ENCODE measurements around the gene C5.

GRCh38 chr9:121059513-121059912 lies 9.4 kb upstream of the C5 start:
- TF ChIP-seq CTCF (IDR thresholded peaks at IDR 0.05; ENCODE audit: insufficient read depth, low read length) = no peak
- TF ChIP-seq, protein P1, sequence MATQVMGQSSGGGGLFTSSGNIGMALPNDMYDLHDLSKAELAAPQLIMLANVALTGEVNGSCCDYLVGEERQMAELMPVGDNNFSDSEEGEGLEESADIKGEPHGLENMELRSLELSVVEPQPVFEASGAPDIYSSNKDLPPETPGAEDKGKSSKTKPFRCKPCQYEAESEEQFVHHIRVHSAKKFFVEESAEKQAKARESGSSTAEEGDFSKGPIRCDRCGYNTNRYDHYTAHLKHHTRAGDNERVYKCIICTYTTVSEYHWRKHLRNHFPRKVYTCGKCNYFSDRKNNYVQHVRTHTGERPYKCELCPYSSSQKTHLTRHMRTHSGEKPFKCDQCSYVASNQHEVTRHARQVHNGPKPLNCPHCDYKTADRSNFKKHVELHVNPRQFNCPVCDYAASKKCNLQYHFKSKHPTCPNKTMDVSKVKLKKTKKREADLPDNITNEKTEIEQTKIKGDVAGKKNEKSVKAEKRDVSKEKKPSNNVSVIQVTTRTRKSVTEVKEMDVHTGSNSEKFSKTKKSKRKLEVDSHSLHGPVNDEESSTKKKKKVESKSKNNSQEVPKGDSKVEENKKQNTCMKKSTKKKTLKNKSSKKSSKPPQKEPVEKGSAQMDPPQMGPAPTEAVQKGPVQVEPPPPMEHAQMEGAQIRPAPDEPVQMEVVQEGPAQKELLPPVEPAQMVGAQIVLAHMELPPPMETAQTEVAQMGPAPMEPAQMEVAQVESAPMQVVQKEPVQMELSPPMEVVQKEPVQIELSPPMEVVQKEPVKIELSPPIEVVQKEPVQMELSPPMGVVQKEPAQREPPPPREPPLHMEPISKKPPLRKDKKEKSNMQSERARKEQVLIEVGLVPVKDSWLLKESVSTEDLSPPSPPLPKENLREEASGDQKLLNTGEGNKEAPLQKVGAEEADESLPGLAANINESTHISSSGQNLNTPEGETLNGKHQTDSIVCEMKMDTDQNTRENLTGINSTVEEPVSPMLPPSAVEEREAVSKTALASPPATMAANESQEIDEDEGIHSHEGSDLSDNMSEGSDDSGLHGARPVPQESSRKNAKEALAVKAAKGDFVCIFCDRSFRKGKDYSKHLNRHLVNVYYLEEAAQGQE (IDR thresholded peaks at IDR 0.05; ENCODE audit: insufficient replicate concordance, low read depth) = no peak
